PC-9 (cell line): ENCODE data around the gene PCDHA1.

Source experiments
- EZH2 ChIP-seq: fragments of 200-600 bp; sonication (generic); IDR thresholded peaks from 2 replicates; pipeline ENCODE4 v1.8.0; 2017; ENCODE audit warnings: antibody characterized with exemption, low read depth
- TF ChIP-seq, protein P1 (sequence below): fragments of 200-600 bp; sonication (generic); conservative IDR thresholded peaks from 2 replicates; pipeline ENCODE4 v1.6.1; 2017; ENCODE audit warnings: mixed run types, antibody characterized with exemption, mild to moderate bottlenecking, moderate library complexity

DNA sequence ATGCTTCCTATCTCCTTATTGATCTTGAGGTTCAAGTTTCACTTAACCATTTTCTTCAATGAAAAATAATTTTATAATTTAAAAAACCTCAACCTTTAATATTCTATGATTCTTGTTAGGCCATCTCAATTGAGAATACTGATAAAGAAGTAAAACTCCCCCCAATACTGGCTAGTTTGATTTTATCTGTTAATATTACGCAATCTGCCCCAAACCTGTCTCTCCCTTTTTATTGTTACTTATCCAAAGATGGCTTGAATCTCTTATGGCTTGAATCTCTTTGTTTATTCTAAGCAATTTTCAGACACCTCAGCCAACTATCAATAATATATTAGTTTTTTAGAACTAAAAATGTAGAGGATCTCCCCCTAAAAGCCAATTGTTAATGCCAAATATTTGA is 176.2 kb downstream of the PCDHA1 start:
- no peak for TF ChIP-seq EZH2
- TF ChIP-seq, protein P1, sequence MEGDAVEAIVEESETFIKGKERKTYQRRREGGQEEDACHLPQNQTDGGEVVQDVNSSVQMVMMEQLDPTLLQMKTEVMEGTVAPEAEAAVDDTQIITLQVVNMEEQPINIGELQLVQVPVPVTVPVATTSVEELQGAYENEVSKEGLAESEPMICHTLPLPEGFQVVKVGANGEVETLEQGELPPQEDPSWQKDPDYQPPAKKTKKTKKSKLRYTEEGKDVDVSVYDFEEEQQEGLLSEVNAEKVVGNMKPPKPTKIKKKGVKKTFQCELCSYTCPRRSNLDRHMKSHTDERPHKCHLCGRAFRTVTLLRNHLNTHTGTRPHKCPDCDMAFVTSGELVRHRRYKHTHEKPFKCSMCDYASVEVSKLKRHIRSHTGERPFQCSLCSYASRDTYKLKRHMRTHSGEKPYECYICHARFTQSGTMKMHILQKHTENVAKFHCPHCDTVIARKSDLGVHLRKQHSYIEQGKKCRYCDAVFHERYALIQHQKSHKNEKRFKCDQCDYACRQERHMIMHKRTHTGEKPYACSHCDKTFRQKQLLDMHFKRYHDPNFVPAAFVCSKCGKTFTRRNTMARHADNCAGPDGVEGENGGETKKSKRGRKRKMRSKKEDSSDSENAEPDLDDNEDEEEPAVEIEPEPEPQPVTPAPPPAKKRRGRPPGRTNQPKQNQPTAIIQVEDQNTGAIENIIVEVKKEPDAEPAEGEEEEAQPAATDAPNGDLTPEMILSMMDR: no peak
